ENCODE results near the gene SSH2.
A peak's percentile ranks its signal among the peaks of the same experiment; 100 is the strongest.
"Not testable (repeated sequence)": the region's sequence is repeated elsewhere in the genome, so short reads cannot be mapped to it uniquely, and the experiment has no call there.

Gene SSH2

GRCh38 chr17:29753845-29754439, 176.1 kb downstream of the SSH2 start:
- TF ChIP-seq POLR2A (IDR thresholded peaks at IDR 0.05; ENCODE audit: low read length) (no peak), GATA1 (IDR thresholded peaks at IDR 0.05; ENCODE audit: low read depth, low read length) (no peak)
- no peak for DNase-seq

GRCh38 chr17:29749045-29749825, 180.8 kb downstream of the SSH2 start:
- TF ChIP-seq GATA1 (IDR thresholded peaks at IDR 0.05; ENCODE audit: low read depth, low read length) (no peak), POLR2A (IDR thresholded peaks at IDR 0.05; ENCODE audit: low read length) (no peak)
- DNase-seq: no peak

GRCh38 chr17:29748400-29748799, 181.6 kb downstream of the SSH2 start:
- TF ChIP-seq GATA1 (IDR thresholded peaks at IDR 0.05; ENCODE audit: low read depth, low read length) (no peak), POLR2A (IDR thresholded peaks at IDR 0.05; ENCODE audit: low read length) (no peak)
- no peak for DNase-seq

GRCh38 chr17:29747660-29748059, 182.4 kb downstream of the SSH2 start:
- TF ChIP-seq GATA1 (IDR thresholded peaks at IDR 0.05; ENCODE audit: low read depth, low read length) (no peak), POLR2A (IDR thresholded peaks at IDR 0.05; ENCODE audit: low read length) (no peak)
- DNase-seq: no peak

GRCh38 chr17:29746669-29747068, 183.4 kb downstream of the SSH2 start:
- TF ChIP-seq POLR2A (IDR thresholded peaks at IDR 0.05; ENCODE audit: low read length): no peak
- TF ChIP-seq GATA1 (IDR thresholded peaks at IDR 0.05; ENCODE audit: low read depth, low read length): no peak
- DNase-seq: no peak

- DNase-seq: no peak
These were observed 185.9 kb downstream of the SSH2 start for GRCh38 chr17:29744121-29744520.

GRCh38 chr17:29742210-29742513, 187.9 kb downstream of the SSH2 start:
- TF ChIP-seq POLR2A (IDR thresholded peaks at IDR 0.05; ENCODE audit: low read length) (no peak), GATA1 (IDR thresholded peaks at IDR 0.05; ENCODE audit: low read depth, low read length) (no peak)
- no peak for DNase-seq

More at GRCh38 chr17:29744121-29744520, 185.9 kb downstream of the SSH2 start:
- TF ChIP-seq POLR2A (IDR thresholded peaks at IDR 0.05; ENCODE audit: low read length) (no peak), GATA1 (IDR thresholded peaks at IDR 0.05; ENCODE audit: low read depth, low read length) (no peak)

- TF ChIP-seq POLR2A (IDR thresholded peaks at IDR 0.05; ENCODE audit: low read length): no peak
- TF ChIP-seq GATA1 (IDR thresholded peaks at IDR 0.05; ENCODE audit: low read depth, low read length): no peak
- no peak for DNase-seq
These were observed 190.0 kb downstream of the SSH2 start for GRCh38 chr17:29740017-29740416.

GRCh38 chr17:29734640-29735039, 195.4 kb downstream of the SSH2 start:
- TF ChIP-seq GATA1 (IDR thresholded peaks at IDR 0.05; ENCODE audit: low read depth, low read length) (no peak), POLR2A (IDR thresholded peaks at IDR 0.05; ENCODE audit: low read length) (no peak)

GRCh38 chr17:29733166-29733565, 196.9 kb downstream of the SSH2 start:
- no peak for TF ChIP-seq POLR2A (IDR thresholded peaks at IDR 0.05; ENCODE audit: low read length)
- TF ChIP-seq GATA1 (IDR thresholded peaks at IDR 0.05; ENCODE audit: low read depth, low read length): no peak
- DNase-seq: no peak

More at GRCh38 chr17:29734640-29735039, 195.4 kb downstream of the SSH2 start:
- DNase-seq: no peak

GRCh38 chr17:29732613-29733012, 197.4 kb downstream of the SSH2 start:
- TF ChIP-seq GATA1 (IDR thresholded peaks at IDR 0.05; ENCODE audit: low read depth, low read length) (no peak), POLR2A (IDR thresholded peaks at IDR 0.05; ENCODE audit: low read length) (no peak)
- DNase-seq: no peak

- DNase-seq: no peak
- no peak for TF ChIP-seq GATA1 (IDR thresholded peaks at IDR 0.05; ENCODE audit: low read depth, low read length)
- TF ChIP-seq POLR2A (IDR thresholded peaks at IDR 0.05; ENCODE audit: low read length): no peak
These were observed 197.8 kb downstream of the SSH2 start for GRCh38 chr17:29732209-29732608.

- DNase-seq: no peak
- no peak for TF ChIP-seq GATA1 (IDR thresholded peaks at IDR 0.05; ENCODE audit: low read depth, low read length)
- TF ChIP-seq POLR2A (IDR thresholded peaks at IDR 0.05; ENCODE audit: low read length): no peak
These were observed 198.5 kb downstream of the SSH2 start for GRCh38 chr17:29731589-29731929.

GRCh38 chr17:29728490-29728889, 201.5 kb downstream of the SSH2 start:
- TF ChIP-seq GATA1 (IDR thresholded peaks at IDR 0.05; ENCODE audit: low read depth, low read length): no peak
- TF ChIP-seq POLR2A (IDR thresholded peaks at IDR 0.05; ENCODE audit: low read length): no peak
- DNase-seq: no peak

GRCh38 chr17:29726715-29727252, 203.2 kb downstream of the SSH2 start:
- TF ChIP-seq GATA1 (IDR thresholded peaks at IDR 0.05; ENCODE audit: low read depth, low read length) (no peak), POLR2A (IDR thresholded peaks at IDR 0.05; ENCODE audit: low read length) (no peak)
- peak in 1 of 2 experiments; percentile 31 for DNase-seq

GRCh38 chr17:29725408-29725807, 204.6 kb downstream of the SSH2 start:
- DNase-seq: not testable (repeated sequence)
